DMS153 treated with DMSO at 0.1 percent for 48 hours (cell line): ENCODE results near the gene AMBP.

Experiments
- DNase-seq: peaks from one replicate; lab custom pipeline; 2025; ENCODE audit not compliant: unreplicated experiment; lab: John Stamatoyannopoulos, UW

AMBP gene

GRCh38 chr9:114033397-114034103 lies 44.5 kb downstream of the AMBP start:
- DNase-seq: no peak

GRCh38 chr9:114031948-114032840 lies 45.9 kb downstream of the AMBP start:
- DNase-seq: no peak

GRCh38 chr9:114031037-114031630 lies 47.0 kb downstream of the AMBP start:
- DNase-seq: no peak

GRCh38 chr9:114030364-114030763 lies 47.7 kb downstream of the AMBP start:
- DNase-seq: no peak

GRCh38 chr9:114029311-114030170 lies 48.6 kb downstream of the AMBP start:
- no peak for DNase-seq

- DNase-seq: no peak
Measured at GRCh38 chr9:114028646-114029045, 49.5 kb downstream of the AMBP start.

- no peak for DNase-seq
Measured at GRCh38 chr9:114027863-114028465, 50.1 kb downstream of the AMBP start.

GRCh38 chr9:114027159-114027862 lies 50.8 kb downstream of the AMBP start:
- DNase-seq: no peak

- DNase-seq: no peak
Measured at GRCh38 chr9:114026335-114026734, 51.8 kb downstream of the AMBP start.

GRCh38 chr9:114025760-114026159 lies 52.3 kb downstream of the AMBP start:
- no peak for DNase-seq

GRCh38 chr9:114025196-114025753 lies 52.8 kb downstream of the AMBP start:
- no peak for DNase-seq

- DNase-seq: no peak
Measured at GRCh38 chr9:114023961-114024360, 54.1 kb downstream of the AMBP start.

GRCh38 chr9:114021578-114021977 lies 56.5 kb downstream of the AMBP start:
- DNase-seq: no peak

GRCh38 chr9:114017741-114018715 lies 60.1 kb downstream of the AMBP start:
- DNase-seq: no peak

- no peak for DNase-seq
Measured at GRCh38 chr9:114016629-114017423, 61.3 kb downstream of the AMBP start.

- no peak for DNase-seq
Measured at GRCh38 chr9:114016101-114016500, 62.0 kb downstream of the AMBP start.

- no peak for DNase-seq
Measured at GRCh38 chr9:114015607-114016006, 62.5 kb downstream of the AMBP start.

GRCh38 chr9:114014044-114014443 lies 64.1 kb downstream of the AMBP start:
- no peak for DNase-seq
